ENCODE results near the gene ELMO2.

The ELMO2 gene

GRCh38 chr20:46368902-46369268 is 37.5 kb downstream of the ELMO2 start:
- DNase-seq (ENCODE audit: low read depth in 1 of 2, low spot score in 1 of 2): no peak

GRCh38 chr20:46367967-46368901 is 38.2 kb downstream of the ELMO2 start:
- no peak for DNase-seq (ENCODE audit: low read depth in 1 of 2, low spot score in 1 of 2)

- no peak for DNase-seq (ENCODE audit: low read depth in 1 of 2, low spot score in 1 of 2)
Observed at GRCh38 chr20:46367234-46367633, 39.2 kb downstream of the ELMO2 start.

GRCh38 chr20:46366826-46367225 is 39.6 kb downstream of the ELMO2 start:
- DNase-seq (ENCODE audit: low read depth in 1 of 2, low spot score in 1 of 2): no peak

GRCh38 chr20:46365487-46366220 is 40.8 kb downstream of the ELMO2 start:
- DNase-seq (ENCODE audit: low read depth in 1 of 2, low spot score in 1 of 2): no peak

GRCh38 chr20:46364670-46365486 is 41.5 kb downstream of the ELMO2 start:
- no peak for DNase-seq (ENCODE audit: low read depth in 1 of 2, low spot score in 1 of 2)

GRCh38 chr20:46363874-46364669 is 42.3 kb downstream of the ELMO2 start:
- DNase-seq (ENCODE audit: low read depth in 1 of 2, low spot score in 1 of 2): peak; percentile 72 to 84

- no peak for DNase-seq (ENCODE audit: low read depth in 1 of 2, low spot score in 1 of 2)
Observed at GRCh38 chr20:46362921-46363867, 43.2 kb downstream of the ELMO2 start.

- DNase-seq (ENCODE audit: low read depth in 1 of 2, low spot score in 1 of 2): no peak
Observed at GRCh38 chr20:46361811-46362210, 44.6 kb downstream of the ELMO2 start.

GRCh38 chr20:46361381-46361780 is 45.0 kb downstream of the ELMO2 start:
- DNase-seq (ENCODE audit: low read depth in 1 of 2, low spot score in 1 of 2): no peak

GRCh38 chr20:46359233-46359751 is 47.1 kb downstream of the ELMO2 start:
- no peak for DNase-seq (ENCODE audit: low read depth in 1 of 2, low spot score in 1 of 2)

GRCh38 chr20:46358346-46359058 is 47.9 kb downstream of the ELMO2 start:
- no peak for DNase-seq (ENCODE audit: low read depth in 1 of 2, low spot score in 1 of 2)

- no peak for DNase-seq (ENCODE audit: low read depth in 1 of 2, low spot score in 1 of 2)
Observed at GRCh38 chr20:46357030-46357514, 49.3 kb downstream of the ELMO2 start.

GRCh38 chr20:46356195-46357029 is 50.0 kb downstream of the ELMO2 start:
- DNase-seq (ENCODE audit: low read depth in 1 of 2, low spot score in 1 of 2): no peak

GRCh38 chr20:46355778-46356177 is 50.6 kb downstream of the ELMO2 start:
- DNase-seq (ENCODE audit: low read depth in 1 of 2, low spot score in 1 of 2): no peak

- no peak for DNase-seq (ENCODE audit: low read depth in 1 of 2, low spot score in 1 of 2)
Observed at GRCh38 chr20:46354920-46355654, 51.3 kb downstream of the ELMO2 start.

- DNase-seq (ENCODE audit: low read depth in 1 of 2, low spot score in 1 of 2): no peak
Observed at GRCh38 chr20:46354207-46354555, 52.2 kb downstream of the ELMO2 start.

Measured in activated T-helper 1 cell treated with anti-CD3 and anti-CD28 coated beads, Interleukin-2, amount 50 U/mL, for 16 hours (primary cell).